ENCODE data around the gene CDA. TPM values are rescaled to one million over a fixed set of nuclear protein-coding genes. Genes with fewer than 3 reads are reported as not detected.

CDA gene
- total RNA-seq, 4 donors from 2014 or later, result 0.84 to 5.7 (median 3.8) TPM

DNA sequence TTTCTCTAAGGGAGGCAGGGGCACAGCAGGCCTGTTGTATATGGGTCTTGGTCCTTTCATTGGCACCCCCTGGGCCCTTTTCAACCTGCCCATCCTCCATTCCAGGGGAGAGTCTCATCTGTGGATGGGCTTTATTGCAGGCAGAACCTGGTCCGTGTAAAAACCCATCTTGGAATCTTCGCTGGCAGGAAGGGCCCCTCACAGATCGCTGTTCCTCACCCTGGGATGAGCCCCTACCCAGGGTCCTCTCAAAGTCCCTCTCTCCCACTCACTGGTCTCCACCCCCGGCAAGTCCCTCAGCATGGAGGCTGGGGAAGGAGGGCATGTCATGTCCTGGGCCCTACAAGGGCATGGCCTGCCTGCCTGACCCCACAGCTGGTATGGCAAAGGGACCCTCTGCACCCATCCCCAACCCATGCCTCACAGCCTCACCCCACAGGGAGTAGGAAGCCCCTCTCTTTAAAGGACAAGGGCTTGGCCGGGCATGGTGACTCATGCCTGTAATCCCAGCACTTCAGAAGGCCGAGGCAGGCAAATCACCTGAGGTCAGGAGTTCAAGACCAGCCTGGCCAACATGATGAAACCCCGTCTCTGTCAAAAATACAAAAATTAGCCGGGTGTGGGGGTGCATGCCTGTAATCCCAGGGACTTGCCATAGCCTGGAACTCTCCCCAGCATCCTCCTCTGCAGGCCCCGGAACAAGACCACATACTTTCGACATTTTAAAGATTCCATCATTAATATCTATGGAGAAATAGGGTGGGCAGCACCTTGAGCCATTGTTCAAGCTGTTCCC lies 13.2 kb upstream of the CDA start:
- Histone ChIP-seq H3K9me3 (peaks cover 0 to 10% (median 0%) of the 10 kb centered on the region in 4 donors), H3K4me1 (no peaks in the 10 kb centered on the region), H3K27me3 (peaks cover 0 to 25% of the 10 kb centered on the region in 2 donors), H3K36me3 (no peaks in the 10 kb centered on the region), H3K4me3 (no peak overlapping the region), H3K27ac (no peak overlapping the region)
- 62 to 66% methylated on average over 10 of the region's 10 CpGs for WGBS, 2 donors
- TF ChIP-seq EP300 (IDR thresholded peaks at IDR 0.05) (no peak), POLR2A (IDR thresholded peaks at IDR 0.05) (no peak)
- TF ChIP-seq, protein P1, sequence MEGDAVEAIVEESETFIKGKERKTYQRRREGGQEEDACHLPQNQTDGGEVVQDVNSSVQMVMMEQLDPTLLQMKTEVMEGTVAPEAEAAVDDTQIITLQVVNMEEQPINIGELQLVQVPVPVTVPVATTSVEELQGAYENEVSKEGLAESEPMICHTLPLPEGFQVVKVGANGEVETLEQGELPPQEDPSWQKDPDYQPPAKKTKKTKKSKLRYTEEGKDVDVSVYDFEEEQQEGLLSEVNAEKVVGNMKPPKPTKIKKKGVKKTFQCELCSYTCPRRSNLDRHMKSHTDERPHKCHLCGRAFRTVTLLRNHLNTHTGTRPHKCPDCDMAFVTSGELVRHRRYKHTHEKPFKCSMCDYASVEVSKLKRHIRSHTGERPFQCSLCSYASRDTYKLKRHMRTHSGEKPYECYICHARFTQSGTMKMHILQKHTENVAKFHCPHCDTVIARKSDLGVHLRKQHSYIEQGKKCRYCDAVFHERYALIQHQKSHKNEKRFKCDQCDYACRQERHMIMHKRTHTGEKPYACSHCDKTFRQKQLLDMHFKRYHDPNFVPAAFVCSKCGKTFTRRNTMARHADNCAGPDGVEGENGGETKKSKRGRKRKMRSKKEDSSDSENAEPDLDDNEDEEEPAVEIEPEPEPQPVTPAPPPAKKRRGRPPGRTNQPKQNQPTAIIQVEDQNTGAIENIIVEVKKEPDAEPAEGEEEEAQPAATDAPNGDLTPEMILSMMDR (IDR thresholded peaks at IDR 0.05), result no peak
- no peak for DNase-seq (ENCODE audit: low spot score in 2 of 2)

DNA sequence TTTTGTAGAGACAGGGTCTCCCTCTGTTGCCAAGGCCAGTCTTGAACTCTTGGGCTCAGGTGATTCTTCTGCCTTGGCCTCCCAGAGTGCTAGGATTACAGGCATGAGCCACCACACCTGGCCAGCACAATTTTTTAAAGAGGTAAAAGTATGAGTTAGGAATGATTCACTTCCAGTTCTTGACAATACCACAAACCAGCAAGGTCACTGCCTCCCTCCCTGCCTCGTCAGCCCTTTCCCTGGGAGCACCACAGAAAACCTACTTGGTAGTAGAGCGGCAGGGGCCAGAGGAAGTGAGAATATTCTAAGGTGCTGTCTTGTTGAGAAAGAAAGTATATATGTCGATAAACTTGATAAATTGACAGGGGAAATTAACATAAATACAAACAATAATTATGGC lies 10.8 kb upstream of the CDA start:
- H3K4me3 ChIP-seq, result no peak overlapping the region
- WGBS, 2 donors, result 73 to 88% methylated on average over 3 of the region's 3 CpGs

DNA sequence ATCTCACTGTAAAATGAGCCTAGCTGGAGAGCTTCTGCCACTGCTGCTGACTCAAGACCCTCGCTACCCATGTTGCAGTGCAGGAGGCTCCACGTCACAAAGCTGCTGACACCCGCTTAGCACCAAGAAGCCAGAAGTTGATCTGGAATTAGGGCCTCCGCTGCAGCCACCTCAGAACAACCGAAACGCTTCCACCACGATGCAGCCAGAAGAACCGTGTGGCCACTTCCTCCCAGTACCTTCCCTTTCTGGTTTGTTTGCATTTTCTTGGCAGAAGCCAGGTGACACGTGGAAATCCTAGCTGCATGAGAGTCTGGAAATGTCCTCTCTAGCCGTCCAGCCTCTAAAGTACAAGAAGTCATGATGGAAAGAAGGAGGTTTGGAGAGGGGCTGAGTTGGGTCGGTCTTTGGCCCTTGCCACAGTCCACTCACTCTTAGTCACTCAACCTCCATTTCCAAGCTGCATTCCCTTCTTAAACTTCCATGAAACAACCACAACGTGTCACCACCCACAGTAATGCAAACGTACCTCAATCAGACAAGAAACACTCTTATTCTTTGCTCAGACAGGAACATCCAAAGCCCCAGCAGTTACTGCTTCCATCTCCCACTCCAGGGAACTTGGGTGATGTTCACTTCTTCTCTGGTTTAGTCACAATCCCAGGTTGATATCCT lies 10.0 kb upstream of the CDA start:
- no peak overlapping the region for H3K4me3 ChIP-seq
- H3K4me1 ChIP-seq, result no peaks in the 10 kb centered on the region
- WGBS, 2 donors, result 75 to 78% methylated on average over 13 of the region's 13 CpGs
- TF ChIP-seq, protein P1 (IDR thresholded peaks at IDR 0.05), result no peak
- TF ChIP-seq POLR2A (IDR thresholded peaks at IDR 0.05) (no peak), EP300 (IDR thresholded peaks at IDR 0.05) (no peak)
- H3K9me3 ChIP-seq, result peaks cover 0 to 8% (median 0%) of the 10 kb centered on the region in 4 donors
- H3K27me3 ChIP-seq, result peaks cover 0 to 18% of the 10 kb centered on the region in 2 donors
- H3K36me3 ChIP-seq, result no peaks in the 10 kb centered on the region
- DNase-seq (ENCODE audit: low spot score in 2 of 2), result no peak
- H3K27ac ChIP-seq, result no peak overlapping the region

More for the DNA sequence above, 10.8 kb upstream of the CDA start:
- Histone ChIP-seq H3K36me3 (no peaks in the 10 kb centered on the region), H3K9me3 (peaks cover 0 to 8% (median 0%) of the 10 kb centered on the region in 4 donors), H3K4me1 (no peaks in the 10 kb centered on the region), H3K27ac (no peak overlapping the region), H3K27me3 (peaks cover 0 to 25% of the 10 kb centered on the region in 2 donors)
- TF ChIP-seq EP300 (IDR thresholded peaks at IDR 0.05) (no peak), POLR2A (IDR thresholded peaks at IDR 0.05) (no peak)
- TF ChIP-seq, protein P1 (IDR thresholded peaks at IDR 0.05), result no peak
- DNase-seq (ENCODE audit: low spot score in 2 of 2), result no peak

DNA sequence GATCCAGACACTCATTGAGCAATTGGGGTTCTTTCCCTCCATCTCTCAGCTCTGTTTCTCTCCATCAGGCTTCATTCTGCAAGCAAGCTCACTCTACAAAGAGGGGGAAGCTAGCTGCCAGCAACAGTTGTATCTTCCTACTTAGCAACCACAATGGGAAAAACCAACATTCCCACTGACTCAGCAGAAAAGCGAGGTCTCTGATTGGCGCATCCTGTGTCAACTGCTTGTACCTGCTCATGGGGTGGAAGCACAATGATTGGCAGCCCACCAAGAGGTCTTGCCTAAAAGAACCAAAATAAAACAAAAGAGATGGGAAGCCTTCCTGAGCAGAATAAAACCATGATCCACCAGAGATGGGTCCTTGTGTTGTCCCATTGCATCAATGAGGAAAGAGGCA lies 4.0 kb upstream of the CDA start:
- no peaks in the 10 kb centered on the region for H3K36me3 ChIP-seq
- H3K4me1 ChIP-seq, result peaks cover 0 to 9% (median 0%) of the 10 kb centered on the region in 4 donors
- DNase-seq (ENCODE audit: low spot score in 2 of 2), result no peak
- H3K27ac ChIP-seq, result no peak overlapping the region
- peaks cover 0 to 13% (median 0%) of the 10 kb centered on the region in 4 donors for H3K9me3 ChIP-seq
- H3K27me3 ChIP-seq, result peaks cover 0 to 25% of the 10 kb centered on the region in 2 donors
- H3K4me3 ChIP-seq, result no peak overlapping the region
- TF ChIP-seq POLR2A (IDR thresholded peaks at IDR 0.05) (no peak), EP300 (IDR thresholded peaks at IDR 0.05) (no peak)
- TF ChIP-seq, protein P1 (IDR thresholded peaks at IDR 0.05), result no peak
- 62 to 65% methylated on average over 2 of the region's 2 CpGs for WGBS, 2 donors
